ENCODE data around the gene FAM227A.
"Not testable (repeated sequence)": the region's sequence is repeated elsewhere in the genome, so short reads cannot be mapped to it uniquely, and the experiment has no call there.

Gene FAM227A

GRCh38 chr22:38608992-38609750, 47.0 kb downstream of the FAM227A start:
- no peak overlapping the region for H3K27ac ChIP-seq
- TF ChIP-seq CTCF (conservative IDR thresholded peaks at IDR 0.05): no peak

GRCh38 chr22:38607680-38608079, 48.5 kb downstream of the FAM227A start:
- H3K27ac ChIP-seq: no peak overlapping the region
- no peak for TF ChIP-seq CTCF (conservative IDR thresholded peaks at IDR 0.05)

- no peak for TF ChIP-seq CTCF (conservative IDR thresholded peaks at IDR 0.05)
- H3K27ac ChIP-seq: no peak overlapping the region
These were observed 54.0 kb downstream of the FAM227A start for GRCh38 chr22:38602166-38602565.

GRCh38 chr22:38601221-38601764, 54.9 kb downstream of the FAM227A start:
- no peak overlapping the region for H3K27ac ChIP-seq
- no peak for TF ChIP-seq CTCF (conservative IDR thresholded peaks at IDR 0.05)

- TF ChIP-seq CTCF (conservative IDR thresholded peaks at IDR 0.05): no peak
- H3K27ac ChIP-seq: no peak overlapping the region
These were observed 56.7 kb downstream of the FAM227A start for GRCh38 chr22:38599466-38599865.

GRCh38 chr22:38582923-38583322, 73.3 kb downstream of the FAM227A start:
- not testable (repeated sequence) for H3K27ac ChIP-seq

- H3K27ac ChIP-seq: no peak overlapping the region
- no peak for TF ChIP-seq CTCF (conservative IDR thresholded peaks at IDR 0.05)
These were observed 77.7 kb downstream of the FAM227A start for GRCh38 chr22:38578505-38578904.

- H3K27ac ChIP-seq: no peak overlapping the region
- TF ChIP-seq CTCF (conservative IDR thresholded peaks at IDR 0.05): peak; percentile 72
These were observed 84.1 kb downstream of the FAM227A start for GRCh38 chr22:38572065-38572464.
